ENCODE measurements around the gene MZT2B. TPM values are rescaled to one million over a fixed set of nuclear protein-coding genes. Genes with fewer than 3 reads are reported as not detected.

MZT2B gene
- polyA plus RNA-seq, 1 donor from 2014 or later: 257 TPM

Other genes starting within 250 kb of the MZT2B start
- 0.18 and 0.52 TPM in 2 replicates for gene RAB6C, start 202.6 kb upstream of the MZT2B start, polyA plus RNA-seq
- 1.0 and 2.3 TPM in 2 replicates for gene POTEF, start 53.0 kb upstream of the MZT2B start, polyA plus RNA-seq
- gene CCDC74B, start 37.1 kb upstream of the MZT2B start, polyA plus RNA-seq: 22.8 and 24.2 TPM in 2 replicates
- gene SMPD4, start 660 bp upstream of the MZT2B start, polyA plus RNA-seq: 40.6 and 56.1 TPM in 2 replicates
- not detected in 2 replicates for gene TUBA3E, start 16.2 kb downstream of the MZT2B start, polyA plus RNA-seq
- 78.0 and 81.4 TPM in 2 replicates for gene IMP4, start 160.6 kb downstream of the MZT2B start, polyA plus RNA-seq
- gene PTPN18, start 173.8 kb downstream of the MZT2B start, polyA plus RNA-seq: 4.2 and 13.3 TPM in 2 replicates